HG02943 (cell line): Measurements from ENCODE around the gene FAM200C.
"Not testable (repeated sequence)": the region's sequence is repeated elsewhere in the genome, so short reads cannot be mapped to it uniquely, and the experiment has no call there.

Source experiments
- ATAC-seq: cut with Tn5 transposase; IDR thresholded peaks from one replicate; pipeline ENCODE4 v1.9.1; 2021; ENCODE audit warnings: mild to moderate bottlenecking, low read depth, moderate library complexity; ENCODE audit not compliant: unreplicated experiment

The FAM200C gene

GRCh38 chr5:160399402-160400353 is at the start of gene FAM200C:
Gene FAM200C, minus strand, starts transcription at chr5:160400054. Its CDS starts 4,564 bp downstream, at chr5:160395490.
- peak; percentile 81 for ATAC-seq

GRCh38 chr5:160449458-160449857 is 49.6 kb upstream of the FAM200C start:
- ATAC-seq, result no peak

GRCh38 chr5:160448886-160449285 is 49.0 kb upstream of the FAM200C start:
- ATAC-seq, result no peak

GRCh38 chr5:160445751-160446150 is 45.9 kb upstream of the FAM200C start:
- ATAC-seq, result no peak

- peak; percentile 42 for ATAC-seq
These were observed 45.3 kb upstream of the FAM200C start for GRCh38 chr5:160445132-160445531.

GRCh38 chr5:160444407-160444806 is 44.6 kb upstream of the FAM200C start:
- no peak for ATAC-seq

- no peak for ATAC-seq
These were observed 43.1 kb upstream of the FAM200C start for GRCh38 chr5:160442824-160443431.

GRCh38 chr5:160441311-160441781 is 41.5 kb upstream of the FAM200C start:
- no peak for ATAC-seq

- peak; percentile 65 for ATAC-seq
These were observed 39.3 kb upstream of the FAM200C start for GRCh38 chr5:160439205-160439600.

- ATAC-seq, result peak; percentile 40
These were observed 38.7 kb upstream of the FAM200C start for GRCh38 chr5:160438316-160439204.

GRCh38 chr5:160437271-160437670 is 37.4 kb upstream of the FAM200C start:
- no peak for ATAC-seq

GRCh38 chr5:160436661-160437060 is 36.8 kb upstream of the FAM200C start:
- not testable (repeated sequence) for ATAC-seq

GRCh38 chr5:160436017-160436416 is 36.2 kb upstream of the FAM200C start:
- no peak for ATAC-seq

GRCh38 chr5:160435532-160435931 is 35.7 kb upstream of the FAM200C start:
- no peak for ATAC-seq

GRCh38 chr5:160434022-160434531 is 34.2 kb upstream of the FAM200C start:
- peak; percentile 67 for ATAC-seq

GRCh38 chr5:160432787-160433186 is 32.9 kb upstream of the FAM200C start:
- no peak for ATAC-seq

- no peak for ATAC-seq
These were observed 32.3 kb upstream of the FAM200C start for GRCh38 chr5:160432196-160432595.

GRCh38 chr5:160427607-160428006 is 27.8 kb upstream of the FAM200C start:
- ATAC-seq, result no peak

- no peak for ATAC-seq
These were observed 23.2 kb upstream of the FAM200C start for GRCh38 chr5:160423099-160423498.

GRCh38 chr5:160421625-160422258 is 21.9 kb upstream of the FAM200C start, which contains the start of gene PTTG1:
Gene PTTG1, plus strand, starts transcription at chr5:160421855. Its CDS starts 458 bp downstream, at chr5:160422313.
- ATAC-seq, result peak; percentile 71
